ENCODE measurements around the gene DNAH6.

DNAH6 gene

DNA sequence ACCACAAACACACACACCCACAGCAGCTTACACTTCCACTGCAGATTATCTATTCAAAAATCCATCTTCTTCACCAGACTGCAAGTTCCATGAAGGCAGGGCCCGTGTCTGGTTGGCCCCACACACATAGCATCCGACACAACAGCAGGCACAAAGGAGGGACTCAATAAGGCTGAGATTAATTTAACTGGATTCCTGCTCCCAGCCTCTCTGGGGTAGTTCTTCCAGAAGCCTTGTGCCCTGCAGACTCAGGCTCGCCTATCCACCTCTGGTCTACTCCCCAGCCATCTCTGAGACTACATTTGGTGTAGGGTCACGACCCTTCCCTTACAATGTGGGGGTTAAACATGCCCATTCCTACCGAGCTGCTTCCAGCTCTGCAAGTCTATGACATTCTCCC, 306.9 kb downstream of the DNAH6 start:
- no peak for DNase-seq

GRCh38 chr2:84823788-84824187, 307.5 kb downstream of the DNAH6 start:
- Histone ChIP-seq H3K4me3 (ENCODE audit: low read depth, low read length) (no peak overlapping the region), H3K27me3 (ENCODE audit: insufficient read depth, low read depth, severe bottlenecking) (no peaks in the 10 kb centered on the region), H3K27ac (no peak overlapping the region), H3K36me3 (no peaks in the 10 kb centered on the region), H3K9me3 (ENCODE audit: severe bottlenecking) (no peaks in the 10 kb centered on the region)
- DNase-seq = no peak
- TF ChIP-seq, protein P1, sequence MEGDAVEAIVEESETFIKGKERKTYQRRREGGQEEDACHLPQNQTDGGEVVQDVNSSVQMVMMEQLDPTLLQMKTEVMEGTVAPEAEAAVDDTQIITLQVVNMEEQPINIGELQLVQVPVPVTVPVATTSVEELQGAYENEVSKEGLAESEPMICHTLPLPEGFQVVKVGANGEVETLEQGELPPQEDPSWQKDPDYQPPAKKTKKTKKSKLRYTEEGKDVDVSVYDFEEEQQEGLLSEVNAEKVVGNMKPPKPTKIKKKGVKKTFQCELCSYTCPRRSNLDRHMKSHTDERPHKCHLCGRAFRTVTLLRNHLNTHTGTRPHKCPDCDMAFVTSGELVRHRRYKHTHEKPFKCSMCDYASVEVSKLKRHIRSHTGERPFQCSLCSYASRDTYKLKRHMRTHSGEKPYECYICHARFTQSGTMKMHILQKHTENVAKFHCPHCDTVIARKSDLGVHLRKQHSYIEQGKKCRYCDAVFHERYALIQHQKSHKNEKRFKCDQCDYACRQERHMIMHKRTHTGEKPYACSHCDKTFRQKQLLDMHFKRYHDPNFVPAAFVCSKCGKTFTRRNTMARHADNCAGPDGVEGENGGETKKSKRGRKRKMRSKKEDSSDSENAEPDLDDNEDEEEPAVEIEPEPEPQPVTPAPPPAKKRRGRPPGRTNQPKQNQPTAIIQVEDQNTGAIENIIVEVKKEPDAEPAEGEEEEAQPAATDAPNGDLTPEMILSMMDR (IDR thresholded peaks at IDR 0.05; ENCODE audit: low read depth, low read length) = no peak

More for the DNA sequence above, 306.9 kb downstream of the DNAH6 start:
- Histone ChIP-seq H3K9me3 (ENCODE audit: severe bottlenecking) (no peaks in the 10 kb centered on the region), H3K36me3 (no peaks in the 10 kb centered on the region), H3K4me3 (ENCODE audit: low read depth, low read length) (no peak overlapping the region), H3K27me3 (ENCODE audit: insufficient read depth, low read depth, severe bottlenecking) (no peaks in the 10 kb centered on the region), H3K27ac (no peak overlapping the region)
- TF ChIP-seq, protein P1 (IDR thresholded peaks at IDR 0.05; ENCODE audit: low read depth, low read length) = no peak

DNA sequence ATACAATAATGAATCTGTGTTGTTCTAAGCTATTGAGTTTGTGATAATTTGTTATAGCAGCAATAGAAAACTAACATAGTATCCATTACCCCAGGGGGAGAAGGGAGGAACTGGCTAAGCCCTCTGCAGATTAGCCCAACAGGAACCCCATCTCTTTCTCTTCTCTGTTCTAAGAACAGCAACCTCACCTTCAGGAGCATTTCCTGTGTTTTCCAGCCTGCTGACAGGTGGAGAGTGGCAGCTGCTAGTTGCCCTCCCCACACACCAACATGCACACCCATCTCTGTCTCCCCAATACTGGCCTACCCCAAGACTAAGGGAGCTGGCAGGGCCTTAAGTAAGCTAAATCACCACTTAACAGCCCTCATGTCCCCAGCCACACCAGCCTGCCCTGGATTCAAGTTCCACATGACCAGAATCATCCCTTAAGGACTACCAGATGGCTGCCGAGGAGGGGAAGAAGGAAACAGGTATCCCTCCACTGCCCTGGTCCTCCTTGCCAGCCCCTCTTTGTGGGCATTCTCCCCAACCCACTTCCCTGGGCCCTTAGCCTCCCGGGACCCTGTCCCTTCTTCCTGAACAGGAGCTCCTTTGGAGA, 311.8 kb downstream of the DNAH6 start:
- Histone ChIP-seq H3K27ac (peak overlapping the region; percentile 42), H3K27me3 (ENCODE audit: insufficient read depth, low read depth, severe bottlenecking) (no peaks in the 10 kb centered on the region), H3K36me3 (no peaks in the 10 kb centered on the region), H3K9me3 (ENCODE audit: severe bottlenecking) (no peaks in the 10 kb centered on the region), H3K4me3 (ENCODE audit: low read depth, low read length) (no peak overlapping the region)
- TF ChIP-seq, protein P1 (IDR thresholded peaks at IDR 0.05; ENCODE audit: low read depth, low read length) = no peak
- DNase-seq = peak; percentile 50

- Histone ChIP-seq H3K4me3 (ENCODE audit: low read depth, low read length) (no peak overlapping the region), H3K9me3 (ENCODE audit: severe bottlenecking) (no peaks in the 10 kb centered on the region), H3K27ac (no peak overlapping the region), H3K36me3 (no peaks in the 10 kb centered on the region), H3K27me3 (ENCODE audit: insufficient read depth, low read depth, severe bottlenecking) (no peaks in the 10 kb centered on the region)
- no peak for DNase-seq
- TF ChIP-seq, protein P1 (IDR thresholded peaks at IDR 0.05; ENCODE audit: low read depth, low read length) = no peak
Observed at GRCh38 chr2:84829693-84830092, 313.4 kb downstream of the DNAH6 start.

DNA sequence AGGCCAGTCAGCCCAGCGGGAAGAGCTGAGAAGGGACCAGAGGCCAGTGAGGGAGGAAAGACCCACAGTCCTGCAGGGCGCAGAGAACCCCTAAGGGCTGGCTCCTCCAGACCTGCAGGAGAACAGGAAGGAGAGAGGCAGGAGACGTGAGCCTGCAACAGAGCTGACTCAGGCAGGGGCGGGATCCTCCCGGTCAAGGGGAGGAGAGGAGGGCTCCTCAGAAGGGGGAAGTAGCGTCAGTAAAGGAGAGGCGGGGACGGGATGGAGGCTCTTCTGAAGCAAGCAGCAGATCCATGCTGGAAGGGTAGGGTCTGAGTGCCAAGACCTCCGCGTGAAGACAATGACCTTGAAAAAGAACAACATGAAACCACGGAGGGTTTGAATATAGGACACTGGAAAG, 313.8 kb downstream of the DNAH6 start:
- TF ChIP-seq, protein P1 (IDR thresholded peaks at IDR 0.05; ENCODE audit: low read depth, low read length) = no peak
- Histone ChIP-seq H3K4me3 (ENCODE audit: low read depth, low read length) (no peak overlapping the region), H3K36me3 (no peaks in the 10 kb centered on the region), H3K27me3 (ENCODE audit: insufficient read depth, low read depth, severe bottlenecking) (no peaks in the 10 kb centered on the region), H3K9me3 (ENCODE audit: severe bottlenecking) (no peaks in the 10 kb centered on the region), H3K27ac (no peak overlapping the region)
- no peak for DNase-seq

Measured in WERI-Rb-1 (cell line).